Measurements from ENCODE around the gene SNRPD3.

SNRPD3 gene

GRCh38 chr22:24512043-24512442 lies 43.8 kb upstream of the SNRPD3 start:
- H3K36me3 ChIP-seq (ENCODE audit: insufficient read depth): no peaks in the 10 kb centered on the region
- H3K27ac ChIP-seq: no peak overlapping the region
- no peak overlapping the region for H3K4me3 ChIP-seq (IDR thresholded peaks at IDR 0.05; ENCODE audit: insufficient read depth, low read depth, low read length)
- H3K9ac ChIP-seq: no peak overlapping the region
- H2AFZ ChIP-seq (ENCODE audit: low read depth): no peak overlapping the region
- H4K20me1 ChIP-seq (ENCODE audit: insufficient read depth): no peaks in the 10 kb centered on the region
- no peak for TF ChIP-seq CTCF (conservative IDR thresholded peaks at IDR 0.05; ENCODE audit: low read depth, low read length)
- peaks cover 29% of the 10 kb centered on the region for H3K4me1 ChIP-seq (ENCODE audit: low read depth, poor library complexity, severe bottlenecking)
- no peak overlapping the region for H3K4me2 ChIP-seq
- H3K27me3 ChIP-seq (ENCODE audit: insufficient read depth, low read depth): no peaks in the 10 kb centered on the region
- H3K79me2 ChIP-seq (ENCODE audit: insufficient read depth, low read depth): no peaks in the 10 kb centered on the region

GRCh38 chr22:24513378-24514240 lies 42.2 kb upstream of the SNRPD3 start:
- Histone ChIP-seq H3K4me2 (no peak overlapping the region), H3K4me1 (ENCODE audit: low read depth, poor library complexity, severe bottlenecking) (peaks cover 29% of the 10 kb centered on the region), H4K20me1 (ENCODE audit: insufficient read depth) (no peaks in the 10 kb centered on the region), H3K36me3 (ENCODE audit: insufficient read depth) (no peaks in the 10 kb centered on the region), H3K79me2 (ENCODE audit: insufficient read depth, low read depth) (no peaks in the 10 kb centered on the region), H2AFZ (ENCODE audit: low read depth) (no peak overlapping the region), H3K9ac (no peak overlapping the region), H3K27ac (no peak overlapping the region), H3K27me3 (ENCODE audit: insufficient read depth, low read depth) (no peaks in the 10 kb centered on the region), H3K4me3 (IDR thresholded peaks at IDR 0.05; ENCODE audit: insufficient read depth, low read depth, low read length) (no peak overlapping the region)
- no peak for TF ChIP-seq CTCF (conservative IDR thresholded peaks at IDR 0.05; ENCODE audit: low read depth, low read length)

GRCh38 chr22:24514241-24515026 lies 41.4 kb upstream of the SNRPD3 start:
- no peak overlapping the region for H3K27ac ChIP-seq
- no peaks in the 10 kb centered on the region for H3K27me3 ChIP-seq (ENCODE audit: insufficient read depth, low read depth)
- H3K9ac ChIP-seq: no peak overlapping the region
- no peak for TF ChIP-seq CTCF (conservative IDR thresholded peaks at IDR 0.05; ENCODE audit: low read depth, low read length)
- no peak overlapping the region for H3K4me2 ChIP-seq
- no peaks in the 10 kb centered on the region for H4K20me1 ChIP-seq (ENCODE audit: insufficient read depth)
- no peaks in the 10 kb centered on the region for H3K36me3 ChIP-seq (ENCODE audit: insufficient read depth)
- H2AFZ ChIP-seq (ENCODE audit: low read depth): no peak overlapping the region
- peaks cover 29% of the 10 kb centered on the region for H3K4me1 ChIP-seq (ENCODE audit: low read depth, poor library complexity, severe bottlenecking)
- no peaks in the 10 kb centered on the region for H3K79me2 ChIP-seq (ENCODE audit: insufficient read depth, low read depth)
- H3K4me3 ChIP-seq (IDR thresholded peaks at IDR 0.05; ENCODE audit: insufficient read depth, low read depth, low read length): no peak overlapping the region

GRCh38 chr22:24515027-24515338 lies 40.8 kb upstream of the SNRPD3 start:
- Histone ChIP-seq H4K20me1 (ENCODE audit: insufficient read depth) (no peaks in the 10 kb centered on the region), H3K4me1 (ENCODE audit: low read depth, poor library complexity, severe bottlenecking) (peaks cover 29% of the 10 kb centered on the region), H3K27ac (no peak overlapping the region), H3K36me3 (ENCODE audit: insufficient read depth) (no peaks in the 10 kb centered on the region), H3K79me2 (ENCODE audit: insufficient read depth, low read depth) (no peaks in the 10 kb centered on the region), H3K4me3 (IDR thresholded peaks at IDR 0.05; ENCODE audit: insufficient read depth, low read depth, low read length) (no peak overlapping the region), H3K27me3 (ENCODE audit: insufficient read depth, low read depth) (no peaks in the 10 kb centered on the region), H3K4me2 (no peak overlapping the region), H2AFZ (ENCODE audit: low read depth) (no peak overlapping the region), H3K9ac (no peak overlapping the region)
- TF ChIP-seq CTCF (conservative IDR thresholded peaks at IDR 0.05; ENCODE audit: low read depth, low read length): no peak

Data from KMS-11 (cell line).